MCF 10A (cell line): Measurements from ENCODE around the gene LIMS4. TPM values are rescaled to one million over a fixed set of nuclear protein-coding genes. Genes with fewer than 3 reads are reported as not detected.
"Not testable (repeated sequence)": the region's sequence is repeated elsewhere in the genome, so short reads cannot be mapped to it uniquely, and the experiment has no call there.

ENCODE experiments used
- BruUV-seq: library from RNA; stranded (reverse); fragments of 400-500 nt; replicated peaks from 2 replicates; lab custom pipeline; 2021; lab: Mats Ljungman, UMichigan
- CTCF ChIA-PET: fragments of 300-600 bp; sonication (Branson Sonifier 250); formaldehyde crosslinking; extraction: SDS; loops from one replicate; lab custom pipeline; 2021; ENCODE audit warnings: antibody characterized with exemption, inconsistent platforms; lab: Yijun Ruan, JAX
- POLR2A ChIA-PET: fragments of 300-600, 350-650 bp; sonication (Branson Sonifier 250); formaldehyde crosslinking; extraction: SDS; loops from one replicate; lab custom pipeline; 2020; ENCODE audit warnings: antibody characterized with exemption, inconsistent platforms; lab: Yijun Ruan, JAX
- DNase-seq: peaks from one replicate; pipeline ENCODE4 v3.0.0-alpha.2; 2018; ENCODE audit not compliant: unreplicated experiment
- H3K27ac Mint-ChIP-seq: one replicate; pipeline ENCODE4 v1.8.0; 2022; ENCODE audit warnings: mild to moderate bottlenecking, low read depth, mixed read lengths; ENCODE audit not compliant: unreplicated experiment
- H3K27me3 Mint-ChIP-seq: one replicate; pipeline ENCODE4 v1.8.0; 2022; ENCODE audit warnings: mixed read lengths; ENCODE audit not compliant: insufficient read depth, unreplicated experiment
- H3K36me3 Mint-ChIP-seq: one replicate; pipeline ENCODE4 v1.8.0; 2022; ENCODE audit warnings: mild to moderate bottlenecking, moderate library complexity, mixed read lengths; ENCODE audit not compliant: insufficient read depth, unreplicated experiment
- H3K4me1 Mint-ChIP-seq: one replicate; pipeline ENCODE4 v1.8.0; 2022; ENCODE audit warnings: mixed read lengths; ENCODE audit not compliant: insufficient read depth, unreplicated experiment
- H3K4me3 Mint-ChIP-seq: one replicate; pipeline ENCODE4 v1.8.0; 2022; ENCODE audit warnings: mild to moderate bottlenecking, moderate library complexity, mixed read lengths; ENCODE audit not compliant: unreplicated experiment
- H3K9me3 Mint-ChIP-seq: one replicate; pipeline ENCODE4 v1.8.0; 2022; ENCODE audit warnings: mixed read lengths; ENCODE audit not compliant: unreplicated experiment
- intact Hi-C: fragments of 100-400 bp; cut with micrococcal nuclease; formaldehyde crosslinking; loops from 2 replicates; pipeline ENCODE4 v1.14.1; 2022
- total RNA-seq: library from RNA; stranded (reverse); gene quantifications from 2 replicates; pipeline ENCODE4 v1.2.3, GENCODE V29; 2022

Gene LIMS4
- total RNA-seq, 1 experiment from 2014 or later: 1.5 TPM

DNA sequence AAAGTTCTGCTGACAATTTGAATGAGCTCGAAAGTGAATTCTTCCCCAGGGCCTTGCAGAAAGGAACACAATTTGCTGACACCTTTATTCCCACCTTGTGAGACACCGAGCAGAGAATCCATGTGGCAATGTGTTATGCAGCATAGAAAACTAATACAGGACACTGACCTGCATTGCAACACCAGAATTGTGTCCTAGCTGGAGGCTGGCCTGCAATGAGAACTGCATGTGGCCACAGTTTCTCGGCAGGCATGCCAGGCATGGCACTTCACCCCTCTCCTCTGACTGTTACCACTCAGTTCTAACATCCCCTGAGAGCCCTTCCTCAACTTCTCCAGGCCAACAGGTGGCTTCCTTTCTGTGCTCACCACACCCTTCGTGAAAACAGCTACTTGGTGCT lies 46.9 kb downstream of the LIMS4 start:
- H3K27ac Mint-ChIP-seq, BruUV-seq, H3K27me3 Mint-ChIP-seq, H3K4me3 Mint-ChIP-seq, H3K9me3 Mint-ChIP-seq, H3K36me3 Mint-ChIP-seq, CTCF ChIA-PET, H3K4me1 Mint-ChIP-seq, DNase-seq, POLR2A ChIA-PET, intact Hi-C loops: not testable (repeated sequence)

DNA sequence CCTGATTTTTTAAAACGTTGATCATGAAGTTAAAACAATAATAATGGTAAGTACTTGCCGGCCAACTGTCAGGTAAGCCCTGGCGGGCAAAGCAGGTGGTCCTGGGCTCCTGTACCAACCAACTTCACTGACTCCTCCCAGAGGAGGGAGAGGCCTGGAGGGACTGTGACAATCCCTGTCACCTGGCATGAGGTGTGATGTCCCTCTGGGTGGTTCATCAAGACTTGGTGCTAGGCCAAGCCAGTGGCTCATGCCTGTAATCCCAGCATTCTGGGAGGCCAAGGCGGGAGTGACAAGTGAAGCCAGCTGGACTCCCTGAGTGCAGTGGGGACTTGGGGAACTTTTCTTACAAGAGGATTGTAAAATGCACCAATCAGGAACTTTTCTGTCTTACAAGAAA lies 48.2 kb downstream of the LIMS4 start:
- H3K4me3 Mint-ChIP-seq, CTCF ChIA-PET, BruUV-seq, POLR2A ChIA-PET, H3K27ac Mint-ChIP-seq, H3K27me3 Mint-ChIP-seq, intact Hi-C loops, DNase-seq, H3K4me1 Mint-ChIP-seq, H3K9me3 Mint-ChIP-seq, H3K36me3 Mint-ChIP-seq: not testable (repeated sequence)

DNA sequence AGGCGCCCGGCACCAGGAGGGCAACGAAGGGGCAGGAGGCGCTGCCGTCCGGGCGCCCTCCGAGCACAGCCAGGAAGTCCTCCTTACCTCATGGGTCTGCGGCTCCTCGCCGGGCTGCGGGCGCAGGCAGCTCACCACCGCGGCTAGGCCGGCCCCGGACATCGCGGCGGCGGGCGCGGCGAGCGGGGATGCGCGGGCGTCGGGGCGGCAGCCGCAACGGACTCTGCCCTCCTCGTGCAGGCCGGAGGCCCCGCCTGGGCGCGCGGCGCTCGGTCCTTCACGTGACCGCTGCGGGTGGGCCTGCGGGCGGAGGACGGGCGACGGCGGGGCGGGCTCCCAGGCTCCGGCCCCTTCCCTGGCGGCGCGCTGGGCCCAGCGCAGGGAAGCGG lies 49.0 kb downstream of the LIMS4 start:
- H3K9me3 Mint-ChIP-seq, H3K4me3 Mint-ChIP-seq, CTCF ChIA-PET, POLR2A ChIA-PET, intact Hi-C loops, H3K36me3 Mint-ChIP-seq, DNase-seq, H3K27ac Mint-ChIP-seq, H3K27me3 Mint-ChIP-seq, H3K4me1 Mint-ChIP-seq, BruUV-seq: not testable (repeated sequence)

DNA sequence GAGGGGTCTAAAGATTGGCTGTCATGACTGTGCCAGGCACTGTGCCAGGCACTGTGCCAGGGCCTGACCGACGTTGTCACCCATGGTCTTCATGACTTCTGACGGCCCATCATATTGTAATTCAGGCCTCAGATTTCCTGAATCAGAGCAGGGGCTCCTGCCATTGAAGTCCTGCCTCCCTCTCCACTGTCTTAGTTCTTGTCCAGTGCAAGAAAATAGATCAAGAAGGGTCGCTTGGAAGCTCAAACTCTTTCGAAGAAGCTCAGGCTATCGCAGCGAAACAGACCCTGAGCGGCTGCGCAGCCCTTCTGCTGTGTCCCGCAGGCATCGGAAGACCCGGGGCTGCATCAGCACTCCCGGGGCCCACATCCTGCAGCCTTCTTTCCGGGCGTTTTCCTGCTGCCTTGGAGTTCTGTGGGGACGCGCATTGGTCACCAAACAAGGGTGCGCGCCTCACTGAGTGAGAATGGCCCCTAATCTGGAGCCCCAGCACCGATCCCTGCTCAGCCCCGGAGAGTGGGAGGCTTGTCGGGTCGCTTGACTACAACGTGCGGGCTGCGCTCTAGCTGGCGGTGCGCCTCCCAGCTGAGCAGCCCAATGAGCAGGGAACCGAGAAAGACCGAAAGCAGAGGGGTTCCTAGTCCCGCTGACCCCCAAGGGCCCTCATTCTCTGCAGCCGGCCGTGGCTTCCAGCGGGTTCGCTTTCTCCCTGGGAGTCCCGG lies 49.6 kb downstream of the LIMS4 start:
- H3K4me3 Mint-ChIP-seq, POLR2A ChIA-PET, H3K27me3 Mint-ChIP-seq, intact Hi-C loops, BruUV-seq, H3K27ac Mint-ChIP-seq, CTCF ChIA-PET, H3K4me1 Mint-ChIP-seq, H3K36me3 Mint-ChIP-seq, DNase-seq, H3K9me3 Mint-ChIP-seq: not testable (repeated sequence)

DNA sequence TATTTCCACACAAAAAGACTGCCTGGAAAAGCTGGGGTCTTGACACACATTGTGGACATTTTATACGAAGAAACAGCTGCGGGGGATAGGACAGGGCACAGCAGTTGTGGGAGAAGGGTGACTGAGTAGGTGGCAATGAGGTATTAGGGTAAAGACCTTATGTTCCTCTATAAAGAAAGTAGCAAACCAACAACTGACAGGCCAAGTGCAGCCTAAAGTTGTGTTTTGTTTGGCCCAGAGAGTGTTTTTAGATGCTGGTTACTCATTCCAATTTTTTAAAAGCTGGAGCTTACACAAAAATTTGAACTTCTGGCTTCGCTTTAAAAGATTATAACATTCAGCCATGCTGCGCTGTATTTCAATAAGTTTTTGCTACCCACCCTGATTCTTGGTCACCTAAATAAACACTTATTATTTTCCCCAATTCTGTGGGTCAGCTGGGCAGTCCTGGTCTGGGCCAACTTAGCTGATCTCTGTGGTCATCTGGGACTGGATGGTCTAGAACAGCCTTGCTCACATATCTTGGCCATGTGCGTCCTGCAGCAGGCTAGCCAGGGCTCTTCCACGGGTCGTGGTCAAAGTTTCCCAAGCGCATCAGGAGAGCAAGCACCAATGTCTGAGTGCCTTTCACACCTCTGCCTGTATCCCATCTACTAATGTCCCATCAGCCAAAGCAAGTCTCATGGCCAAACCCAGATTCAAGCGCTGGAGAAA lies 51.8 kb downstream of the LIMS4 start:
- H3K4me1 Mint-ChIP-seq, POLR2A ChIA-PET, DNase-seq, H3K9me3 Mint-ChIP-seq, intact Hi-C loops, CTCF ChIA-PET, H3K36me3 Mint-ChIP-seq, H3K27ac Mint-ChIP-seq, BruUV-seq, H3K27me3 Mint-ChIP-seq, H3K4me3 Mint-ChIP-seq: not testable (repeated sequence)

DNA sequence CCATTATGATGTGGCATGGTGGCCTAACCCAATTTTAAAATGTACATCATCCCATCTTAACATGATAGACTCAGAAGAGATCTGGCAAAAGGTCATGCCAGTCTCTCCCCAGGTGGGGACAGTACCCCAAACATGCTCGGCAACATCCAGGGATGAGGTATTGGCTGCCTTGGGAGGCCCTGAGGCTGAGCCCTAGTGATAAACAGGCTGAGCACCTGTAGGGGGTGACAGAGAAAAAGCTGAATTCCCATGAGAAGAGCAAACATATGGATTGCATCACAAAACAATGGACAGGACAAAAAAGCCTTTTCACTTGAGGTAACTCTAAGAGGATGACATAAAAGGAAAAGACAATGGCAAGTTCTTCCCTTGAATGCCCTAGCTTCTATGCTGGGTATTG lies 65.5 kb downstream of the LIMS4 start:
- H3K4me3 Mint-ChIP-seq, DNase-seq, H3K9me3 Mint-ChIP-seq, H3K27me3 Mint-ChIP-seq, POLR2A ChIA-PET, intact Hi-C loops, H3K4me1 Mint-ChIP-seq, H3K27ac Mint-ChIP-seq, H3K36me3 Mint-ChIP-seq, BruUV-seq, CTCF ChIA-PET: not testable (repeated sequence)

DNA sequence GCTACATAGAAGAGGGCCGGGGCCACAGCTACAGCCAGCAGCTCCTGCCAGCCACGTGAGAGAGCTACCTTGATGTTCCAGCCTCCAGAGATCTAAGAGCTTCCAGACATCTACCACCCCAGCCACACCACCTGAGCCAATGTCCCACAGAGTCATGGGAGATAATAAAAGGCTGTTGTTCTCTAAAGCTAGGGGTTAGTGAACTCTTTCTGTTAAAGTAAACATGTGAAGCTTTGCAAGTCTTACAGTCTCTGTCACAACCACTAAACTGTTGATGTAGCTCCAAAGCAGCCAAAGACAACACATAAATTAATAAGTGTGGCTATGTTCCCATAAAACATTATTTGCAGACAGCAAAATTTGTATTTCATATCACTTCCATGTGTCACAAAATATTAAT lies 67.6 kb downstream of the LIMS4 start:
- H3K4me3 Mint-ChIP-seq, H3K4me1 Mint-ChIP-seq, H3K36me3 Mint-ChIP-seq, DNase-seq, H3K27me3 Mint-ChIP-seq, POLR2A ChIA-PET, H3K27ac Mint-ChIP-seq, H3K9me3 Mint-ChIP-seq, CTCF ChIA-PET, BruUV-seq, intact Hi-C loops: not testable (repeated sequence)

DNA sequence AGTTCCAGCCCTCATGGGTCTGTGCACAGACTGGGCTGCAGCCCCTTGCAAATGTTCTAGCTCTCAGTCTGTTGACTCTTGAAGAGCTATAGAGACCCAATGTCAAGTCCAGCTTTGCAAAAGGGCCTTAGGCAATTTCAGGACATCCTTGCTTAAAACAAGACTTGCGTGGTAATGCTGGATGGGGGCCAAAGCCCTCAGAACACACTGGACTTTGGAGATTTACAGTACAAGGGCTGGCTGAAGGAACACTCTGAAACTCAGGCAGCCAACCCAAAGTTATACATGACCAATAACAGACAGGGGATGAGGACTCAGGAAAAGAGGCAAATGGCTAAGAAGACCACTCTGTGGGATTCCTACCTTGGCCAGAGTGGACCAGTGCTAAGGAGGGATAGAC lies 68.4 kb downstream of the LIMS4 start:
- BruUV-seq, POLR2A ChIA-PET, H3K27ac Mint-ChIP-seq, H3K4me3 Mint-ChIP-seq, H3K36me3 Mint-ChIP-seq, DNase-seq, CTCF ChIA-PET, H3K4me1 Mint-ChIP-seq, H3K9me3 Mint-ChIP-seq, intact Hi-C loops, H3K27me3 Mint-ChIP-seq: not testable (repeated sequence)

DNA sequence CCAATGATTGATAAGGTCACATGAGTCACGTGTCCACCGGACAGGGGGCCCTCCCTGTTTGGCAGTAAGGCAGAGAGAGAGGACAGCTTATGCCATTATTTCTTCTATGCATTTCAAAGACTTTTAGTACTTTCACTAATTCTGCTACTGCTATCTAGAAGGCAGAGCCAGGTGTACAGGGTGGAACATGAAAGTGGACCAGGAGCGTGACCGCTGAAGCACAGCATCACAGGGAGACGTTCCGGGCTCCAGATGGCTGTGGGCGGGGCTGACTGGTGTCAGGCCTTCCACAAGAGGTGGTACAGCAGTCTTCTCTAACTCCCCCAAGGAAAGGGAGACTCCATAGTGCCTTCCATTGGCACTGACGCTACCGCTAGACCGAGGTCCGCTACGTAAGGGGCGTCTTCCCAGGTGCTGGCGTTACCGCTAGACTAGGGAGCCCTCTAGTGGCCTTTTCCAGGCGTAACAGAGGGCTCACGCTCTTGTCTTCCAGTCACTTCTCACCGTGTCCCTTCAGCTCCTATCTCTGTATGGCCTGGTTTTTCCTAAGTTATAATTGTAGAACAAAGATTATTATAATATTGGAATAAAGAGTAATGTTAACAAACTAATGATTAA lies 71.5 kb downstream of the LIMS4 start:
- H3K4me1 Mint-ChIP-seq, H3K27me3 Mint-ChIP-seq, BruUV-seq, DNase-seq, H3K9me3 Mint-ChIP-seq, POLR2A ChIA-PET, intact Hi-C loops, H3K4me3 Mint-ChIP-seq, CTCF ChIA-PET, H3K27ac Mint-ChIP-seq, H3K36me3 Mint-ChIP-seq: not testable (repeated sequence)
